ENCODE results near the gene CAND1.

The CAND1 gene

DNA sequence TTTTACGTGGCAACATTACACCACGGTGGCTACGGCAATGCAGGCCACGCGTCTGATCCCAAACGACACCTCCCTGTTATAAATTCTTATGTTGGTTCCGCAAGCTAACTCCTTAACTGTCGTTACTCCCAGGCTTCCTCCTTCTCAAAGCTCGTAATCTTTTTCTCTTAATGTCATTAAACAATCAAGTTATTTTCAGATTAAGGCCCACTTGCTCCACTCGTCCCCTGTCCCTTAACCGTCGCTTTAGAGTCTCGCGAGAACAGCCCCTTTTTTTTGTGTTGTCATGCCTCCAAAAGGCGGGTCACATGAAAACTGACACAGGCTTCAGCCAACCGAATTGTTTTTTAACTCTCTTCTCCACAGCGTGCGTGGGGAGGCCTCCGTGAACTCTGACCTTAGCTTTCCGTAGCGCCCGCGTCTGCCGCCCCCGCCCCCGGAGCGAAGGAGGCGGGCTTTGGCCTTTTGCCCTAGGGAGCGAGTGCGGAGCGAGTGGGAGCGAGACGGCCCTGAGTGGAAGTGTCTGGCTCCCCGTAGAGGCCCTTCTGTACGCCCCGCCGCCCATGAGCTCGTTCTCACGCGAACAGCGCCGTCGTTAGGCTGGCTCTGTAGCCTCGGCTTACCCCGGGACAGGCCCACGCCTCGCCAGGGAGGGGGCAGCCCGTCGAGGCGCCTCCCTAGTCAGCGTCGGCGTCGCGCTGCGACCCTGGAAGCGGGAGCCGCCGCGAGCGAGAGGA lies at the start of gene CAND1:
Gene CAND1, plus strand, starts transcription at position 463 of the 737 bp plus-strand sequence. CDS start 360 bp downstream, outside the sequence.
- DNase-seq, result peak; percentile 95

DNA sequence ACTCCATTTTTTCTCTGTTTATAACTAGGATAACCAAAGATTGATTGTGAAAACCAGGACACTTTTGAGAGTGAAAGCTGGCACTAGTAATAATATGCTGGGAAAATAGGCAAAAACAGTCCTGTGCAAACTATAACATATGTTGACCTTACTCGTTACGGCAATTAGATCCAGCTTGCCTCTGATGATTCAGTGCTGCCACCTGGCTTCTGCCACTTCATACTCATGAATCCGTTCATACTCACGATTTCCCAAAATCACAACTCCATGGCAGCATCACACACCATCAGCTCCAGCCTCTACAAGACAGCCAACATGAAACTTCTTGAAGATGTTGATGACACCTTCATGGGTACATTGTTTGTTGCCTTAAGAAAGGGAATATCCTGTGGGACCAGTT lies 49.1 kb upstream of the CAND1 start:
- peak; percentile 24 for DNase-seq

DNA sequence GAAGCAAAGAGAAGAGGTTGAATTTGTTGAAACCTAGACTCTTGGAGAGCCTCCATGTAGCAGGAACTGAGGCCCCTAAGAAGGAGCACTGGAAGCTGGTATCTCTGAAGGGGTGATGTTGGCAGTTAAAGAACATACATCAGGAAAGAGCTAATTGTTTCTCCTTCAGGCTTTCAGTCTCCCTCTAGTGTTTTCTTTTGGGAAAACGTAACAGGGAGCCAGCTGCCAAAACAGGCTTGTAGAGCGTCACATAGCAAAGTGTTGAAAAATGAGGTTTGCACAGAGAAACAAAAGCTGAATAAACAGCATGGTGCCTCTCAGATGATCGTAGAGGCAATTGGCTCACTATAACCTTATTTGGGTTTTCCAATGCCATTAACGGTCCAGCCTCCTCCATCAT lies 46.9 kb upstream of the CAND1 start:
- no peak for DNase-seq

DNA sequence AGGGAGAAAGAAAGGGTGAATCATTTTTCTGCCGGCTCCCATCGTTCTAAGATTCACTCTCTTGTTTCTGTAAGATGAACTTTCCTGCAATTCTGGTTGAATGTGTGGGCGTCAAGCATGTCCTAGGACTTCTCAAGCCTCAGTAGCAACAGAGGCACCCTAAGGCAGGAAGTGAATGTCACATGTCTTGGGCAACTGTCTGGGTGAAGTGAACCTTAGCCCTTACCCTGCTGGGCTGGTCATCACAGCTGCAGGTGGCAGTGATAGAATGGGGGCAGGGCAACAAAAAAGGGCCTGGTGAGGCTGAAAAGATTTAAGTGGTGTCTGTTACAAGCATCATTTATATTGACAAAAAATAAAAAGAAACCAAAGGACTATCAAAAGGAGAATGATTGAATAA lies 45.9 kb upstream of the CAND1 start:
- DNase-seq, result no peak

DNA sequence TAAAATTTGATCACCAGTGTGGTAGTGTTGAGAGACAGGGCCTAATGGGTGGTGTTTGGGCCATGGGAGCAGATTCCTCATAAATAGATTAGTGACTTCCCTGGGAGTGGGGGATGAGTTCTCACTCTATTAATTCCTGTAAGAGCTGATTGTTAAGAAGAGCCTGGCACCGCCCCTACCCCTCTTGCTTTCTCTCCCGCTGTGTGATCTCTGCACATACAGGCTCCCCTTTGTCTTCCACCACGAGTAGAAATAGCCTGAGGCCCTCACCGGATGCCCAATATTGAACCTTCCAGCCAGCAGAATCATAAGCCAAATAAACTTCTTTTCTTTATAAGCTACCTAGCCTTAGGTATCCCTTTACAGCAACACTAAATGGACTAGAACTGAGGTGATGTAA lies 31.9 kb upstream of the CAND1 start:
- no peak for DNase-seq

DNA sequence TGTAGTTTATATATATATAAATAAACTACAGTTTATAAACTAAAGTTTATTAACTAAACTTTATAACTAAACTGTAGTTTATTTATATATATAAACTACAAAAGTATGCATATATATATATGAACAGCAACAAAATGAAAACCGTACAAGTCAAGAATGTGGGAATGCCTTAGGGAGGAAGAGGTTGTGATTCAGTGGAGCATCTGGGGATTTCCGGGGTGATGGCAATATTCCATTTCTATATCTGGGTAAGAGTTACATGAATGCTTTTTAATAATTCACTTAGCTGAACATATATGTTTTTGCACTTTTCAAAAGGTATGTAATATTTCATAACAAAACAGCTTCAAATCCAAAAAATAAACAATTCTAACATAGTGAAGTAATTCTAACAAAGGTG lies 30.1 kb upstream of the CAND1 start:
- DNase-seq, result no peak

DNA sequence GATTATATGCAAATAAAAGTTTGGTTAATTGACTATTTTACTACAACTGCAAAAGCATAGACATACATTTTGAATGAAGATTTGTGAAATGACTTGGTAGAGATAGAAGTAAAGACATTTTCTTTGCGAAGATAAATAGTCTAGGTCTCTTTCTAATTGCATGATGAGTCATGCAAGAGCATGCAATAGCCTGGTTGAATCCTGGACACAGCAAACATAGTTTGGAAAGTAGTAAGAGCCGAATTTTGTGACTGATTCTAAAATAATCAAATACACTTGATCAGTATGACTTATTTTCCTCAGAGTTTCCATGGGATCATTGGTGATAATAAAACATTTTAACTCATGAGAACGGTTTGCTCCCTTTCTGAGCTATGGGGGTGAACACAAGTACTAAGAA lies 27.7 kb upstream of the CAND1 start:
- no peak for DNase-seq

DNA sequence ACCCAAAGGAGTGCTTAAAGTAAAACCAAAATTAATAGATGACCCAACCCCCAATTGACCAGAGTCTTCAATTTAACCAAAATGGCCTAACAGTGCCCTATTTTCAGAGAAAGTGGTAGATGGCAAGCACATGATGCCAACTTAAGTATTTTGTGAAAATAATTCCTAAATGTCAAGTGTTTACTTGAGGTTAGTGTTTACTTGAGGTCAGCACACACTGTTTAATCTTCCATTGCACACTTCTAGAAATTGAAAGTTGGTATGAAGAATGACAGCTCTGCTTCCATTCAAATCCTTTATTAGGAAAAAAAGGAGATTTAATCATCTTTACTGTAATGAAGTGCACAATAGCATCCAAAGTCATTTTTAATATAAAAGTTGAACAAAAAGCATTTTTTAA lies 25.9 kb upstream of the CAND1 start:
- DNase-seq, result no peak

DNA sequence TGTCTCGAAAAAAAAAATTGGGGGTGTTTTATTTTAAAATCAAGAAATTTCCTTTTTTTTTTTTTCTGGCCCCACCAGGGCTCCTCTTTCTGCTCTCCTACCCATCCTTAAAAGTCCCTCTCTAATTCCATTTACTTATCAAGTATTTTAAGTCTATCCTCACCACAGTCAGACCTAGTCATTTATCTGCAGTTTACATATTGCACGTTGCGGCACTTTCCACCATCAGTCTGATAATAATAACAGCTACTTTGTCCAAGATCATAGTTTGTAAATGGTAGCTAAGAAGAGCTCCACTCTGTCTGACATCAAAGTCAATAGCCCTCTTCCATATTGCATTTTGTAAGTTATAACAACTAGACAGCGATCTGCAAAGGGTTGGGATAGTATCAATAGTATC lies 23.6 kb upstream of the CAND1 start:
- no peak for DNase-seq

DNA sequence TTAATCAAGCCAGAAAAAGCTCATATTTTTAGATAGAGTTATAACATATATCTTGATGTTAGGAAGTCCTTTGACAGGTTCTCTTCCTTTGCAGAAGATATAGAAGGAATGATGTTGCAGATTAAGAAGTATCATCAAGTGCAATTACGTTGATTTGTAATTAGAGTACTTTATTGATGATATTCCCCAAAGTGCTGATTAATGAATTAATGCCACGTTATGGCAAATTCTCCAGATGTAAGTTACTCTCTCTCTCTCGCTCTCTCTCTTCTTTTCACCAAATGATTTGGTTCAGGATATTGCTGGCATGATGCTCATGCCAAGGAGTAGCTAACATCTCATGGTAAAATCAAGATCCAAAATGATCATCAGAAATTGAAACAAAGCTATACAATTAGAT lies 18.1 kb upstream of the CAND1 start:
- no peak for DNase-seq

DNA sequence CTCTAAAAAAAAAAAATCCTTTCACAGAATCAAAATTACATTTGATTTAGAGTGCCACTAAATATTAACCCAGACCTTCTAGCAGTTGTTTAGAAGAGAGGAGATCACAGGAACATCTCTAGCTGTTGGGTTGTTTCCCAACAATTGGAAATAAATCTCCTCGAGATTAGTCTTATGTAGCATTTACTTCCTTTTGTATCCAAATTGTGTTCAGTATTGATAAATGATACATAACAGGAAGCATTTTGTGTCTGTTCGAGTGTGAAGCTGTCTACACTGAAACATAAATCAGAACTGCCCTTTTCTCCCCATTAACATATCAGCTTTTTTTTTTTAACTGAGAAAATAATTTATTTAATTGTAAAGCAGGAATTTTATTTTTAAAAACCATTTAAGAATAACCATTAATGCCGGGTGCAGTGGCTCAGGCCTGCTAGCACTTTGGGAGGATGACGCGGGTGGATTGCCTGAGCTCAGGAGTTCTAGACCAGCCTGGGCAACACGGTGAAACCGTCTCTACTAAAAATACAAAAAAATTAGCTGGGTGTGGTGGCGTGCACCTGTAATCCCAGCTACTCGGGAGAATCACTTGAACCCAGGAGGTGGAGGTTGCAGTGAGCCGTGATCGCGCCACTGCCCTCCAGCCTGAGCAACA lies 14.7 kb upstream of the CAND1 start:
- DNase-seq, result no peak

DNA sequence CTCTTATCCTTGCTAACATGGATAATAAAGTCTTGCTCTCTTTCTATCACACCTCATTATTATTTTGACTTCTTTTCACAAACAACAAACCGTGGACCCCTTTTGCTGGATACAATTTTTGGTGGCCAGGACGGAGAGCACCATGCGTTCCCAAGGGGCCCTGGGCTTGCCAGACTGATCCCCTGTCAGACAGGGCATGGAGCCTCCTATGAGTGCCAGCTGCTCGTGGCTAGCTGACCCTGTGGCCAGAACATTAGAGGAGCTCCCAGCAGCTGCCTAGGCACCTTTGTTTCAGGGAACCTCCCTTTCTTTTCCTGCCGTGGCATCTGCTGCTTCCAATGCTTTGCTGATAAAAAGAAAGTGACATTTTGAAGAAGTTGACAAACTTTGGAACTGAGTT lies 12.5 kb upstream of the CAND1 start:
- DNase-seq, result no peak

DNA sequence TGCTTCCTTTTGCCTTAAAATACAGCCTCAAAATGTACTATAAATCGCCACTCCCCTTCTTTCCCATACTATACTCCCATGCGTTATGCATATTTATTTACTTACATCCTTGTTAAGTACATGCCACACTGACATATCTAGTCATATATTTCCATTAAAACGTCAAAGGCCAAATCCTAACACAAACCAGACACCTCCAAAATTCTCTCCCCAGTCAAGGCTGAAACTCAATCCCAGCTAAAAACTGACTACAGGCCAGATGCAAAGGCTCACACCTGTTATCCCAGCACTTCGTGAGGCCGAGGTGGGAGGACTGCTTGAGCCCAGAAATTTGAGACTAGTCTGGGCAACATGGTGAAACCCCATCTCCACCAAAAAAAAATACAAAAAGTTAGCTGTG lies 5.7 kb upstream of the CAND1 start:
- DNase-seq, result no peak

DNA sequence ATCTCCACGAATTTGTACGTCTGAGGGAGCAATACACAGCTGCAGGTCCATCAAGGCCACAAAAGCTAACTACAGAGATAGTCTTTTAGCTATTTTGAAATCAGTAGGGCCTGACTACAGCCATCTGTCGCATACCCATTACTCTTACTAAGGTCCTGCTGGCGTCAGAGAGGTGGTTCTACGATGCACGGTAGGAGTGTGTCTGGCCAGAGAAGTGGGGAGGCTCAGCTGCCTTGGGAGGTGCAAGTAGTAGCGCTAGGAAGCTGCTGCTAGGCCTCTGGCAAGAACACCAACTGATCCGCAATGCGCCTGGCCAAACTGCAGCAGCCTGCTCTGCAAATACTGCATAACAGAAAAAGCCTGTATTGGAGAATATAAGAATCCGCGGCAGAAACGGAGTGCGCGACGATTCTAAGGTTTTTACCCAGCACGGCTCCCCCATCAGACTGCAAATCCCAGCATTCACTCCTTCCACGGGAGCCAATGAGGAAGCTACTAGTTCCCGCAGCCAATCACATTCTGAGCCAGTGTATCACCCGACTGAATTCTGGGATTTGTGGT lies 743 bp upstream of the CAND1 start:
- peak; percentile 96 for DNase-seq

DNA sequence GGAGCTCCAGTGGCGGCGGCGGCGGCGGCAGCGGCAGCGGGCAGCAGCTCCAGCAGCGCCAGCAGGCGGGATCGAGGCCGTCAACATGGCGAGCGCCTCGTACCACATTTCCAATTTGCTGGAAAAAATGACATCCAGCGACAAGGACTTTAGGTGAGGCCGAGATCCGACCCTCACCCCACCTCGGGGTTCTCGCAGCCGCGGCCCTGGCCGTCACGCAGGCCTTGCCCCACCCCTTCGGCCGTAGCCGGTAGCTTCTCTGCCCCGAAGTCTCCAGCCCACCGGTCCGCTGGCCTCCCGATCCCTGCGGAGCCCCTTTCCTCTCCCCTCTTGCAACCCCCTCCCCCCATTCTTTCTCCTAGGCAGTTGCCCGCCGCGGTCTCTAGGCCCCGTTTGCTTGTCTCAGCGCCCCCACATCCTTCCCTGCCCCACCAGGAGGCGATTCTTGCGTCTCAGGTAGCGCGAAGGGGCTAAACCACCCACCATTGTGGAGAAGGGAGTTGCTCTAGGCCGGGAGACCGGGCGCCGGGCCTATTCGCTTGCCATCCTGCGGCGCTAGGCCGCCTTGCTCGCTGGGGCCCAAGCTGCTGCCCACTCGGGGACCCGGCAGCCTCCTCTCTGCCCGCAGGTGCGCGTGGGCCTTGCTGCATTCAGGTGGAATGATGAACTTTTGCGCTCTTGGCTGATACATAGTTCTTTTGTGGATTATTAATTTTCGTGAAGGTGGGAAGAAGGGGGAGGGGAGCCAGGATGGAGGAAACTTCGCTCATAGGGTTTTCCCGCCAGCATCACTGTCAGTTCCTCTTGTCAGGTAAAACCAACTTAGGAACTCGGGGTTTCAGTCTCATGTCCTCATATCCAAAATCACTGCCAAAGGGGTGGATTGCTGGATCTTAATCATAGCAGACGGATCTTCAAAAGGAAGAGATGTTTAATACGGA lies 745 bp downstream of the CAND1 start:
- DNase-seq, result no peak

DNA sequence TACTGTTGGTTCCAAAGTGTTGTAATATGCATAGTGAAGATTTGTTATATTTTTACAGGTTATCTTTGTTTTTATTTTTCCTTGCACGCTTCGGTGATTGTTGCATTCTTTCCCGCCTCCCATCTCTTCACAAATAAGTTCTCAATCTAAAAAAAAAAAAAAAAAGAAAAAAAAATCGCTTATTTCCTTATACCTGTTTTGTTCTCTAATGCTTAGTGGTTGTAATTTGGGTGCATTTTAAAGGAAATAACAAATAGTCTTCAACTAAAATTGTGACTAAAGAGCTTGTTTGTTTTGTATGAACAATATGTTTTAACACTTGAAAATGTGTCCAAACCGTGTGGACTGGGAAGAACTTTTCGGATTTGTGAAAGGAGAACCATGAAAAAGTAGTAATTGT lies 1.5 kb downstream of the CAND1 start:
- no peak for DNase-seq

DNA sequence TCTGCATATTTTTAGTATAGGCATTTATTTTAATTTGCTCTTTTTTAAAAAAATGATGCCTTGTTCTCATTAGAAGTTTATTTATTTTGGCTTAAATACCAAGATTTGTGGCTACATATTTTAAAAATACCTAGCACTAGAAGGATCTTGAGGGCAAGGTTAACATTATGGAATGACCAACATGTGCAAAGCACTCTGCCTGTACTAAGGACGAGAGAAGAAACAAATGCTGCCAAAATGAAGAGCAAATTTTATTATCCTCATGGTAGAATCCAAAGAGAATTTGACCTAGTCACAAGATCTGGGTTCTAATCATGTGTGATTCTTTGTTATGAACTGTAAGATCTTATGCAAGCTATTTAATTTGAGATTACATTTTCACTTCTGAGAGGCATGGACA lies 2.8 kb downstream of the CAND1 start:
- no peak for DNase-seq

DNA sequence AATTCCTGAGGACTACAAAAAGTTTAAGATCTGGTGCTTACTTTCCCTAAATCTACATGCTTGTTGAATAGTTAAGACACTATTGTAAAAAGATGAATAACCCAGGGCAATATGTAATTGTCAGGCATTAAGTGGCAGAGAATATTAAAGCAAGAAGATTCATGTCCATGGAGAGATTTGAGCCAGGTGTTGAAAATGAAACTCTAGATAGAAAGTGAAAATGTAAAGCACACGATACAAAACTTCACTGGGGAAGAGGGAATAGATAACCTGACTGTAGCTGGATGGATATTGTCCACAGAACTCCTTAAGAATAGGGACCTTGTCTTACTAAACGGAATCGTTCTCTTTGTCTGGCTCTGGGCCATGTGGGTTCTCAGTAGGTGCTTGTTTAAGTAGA lies 5.0 kb downstream of the CAND1 start:
- DNase-seq, result no peak

DNA sequence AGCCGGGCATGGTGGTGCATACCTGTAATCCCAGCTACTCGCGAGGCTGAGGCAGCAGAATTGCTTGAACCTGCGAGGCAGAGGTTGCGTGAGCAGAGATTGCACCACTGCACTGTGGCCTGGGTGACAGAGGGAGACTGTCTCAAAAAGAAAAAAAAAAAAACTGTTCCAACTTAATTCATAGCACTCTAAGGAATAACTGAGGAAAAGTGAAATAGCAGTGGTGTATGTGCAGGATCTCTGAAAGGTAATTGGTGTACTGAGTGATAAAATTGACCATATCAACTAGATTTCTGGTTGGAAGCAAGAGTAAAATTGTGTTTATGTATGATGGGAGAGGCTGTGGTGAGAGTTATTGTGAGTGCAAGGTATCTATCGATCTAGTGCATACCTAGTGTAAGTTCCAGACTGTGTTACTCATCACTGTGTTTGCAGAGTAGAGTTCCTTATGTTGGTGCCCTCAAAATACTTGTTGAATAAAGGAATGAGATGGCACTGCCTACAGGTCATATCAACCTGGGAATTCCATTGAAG lies 6.3 kb downstream of the CAND1 start:
- DNase-seq, result no peak

DNA sequence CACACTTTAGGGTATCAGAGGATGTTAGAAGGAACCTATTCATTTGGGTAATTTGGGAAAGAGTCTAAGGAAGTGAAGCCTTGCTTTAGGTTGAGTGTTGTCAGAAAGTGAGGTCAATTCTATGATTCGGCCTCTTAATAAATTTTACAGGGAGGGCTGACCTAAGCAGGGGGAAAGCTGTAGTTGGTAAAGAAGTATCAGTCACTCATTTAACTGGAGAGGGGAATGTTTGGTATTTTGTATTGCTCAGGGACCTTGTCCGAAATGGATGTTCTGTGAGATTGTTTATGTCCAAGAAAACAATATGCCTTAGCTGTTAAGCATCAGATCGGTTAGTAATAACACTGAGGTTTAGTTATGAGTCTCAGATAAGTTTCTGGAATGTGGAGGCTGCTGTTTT lies 7.3 kb downstream of the CAND1 start:
- DNase-seq, result no peak

DNA sequence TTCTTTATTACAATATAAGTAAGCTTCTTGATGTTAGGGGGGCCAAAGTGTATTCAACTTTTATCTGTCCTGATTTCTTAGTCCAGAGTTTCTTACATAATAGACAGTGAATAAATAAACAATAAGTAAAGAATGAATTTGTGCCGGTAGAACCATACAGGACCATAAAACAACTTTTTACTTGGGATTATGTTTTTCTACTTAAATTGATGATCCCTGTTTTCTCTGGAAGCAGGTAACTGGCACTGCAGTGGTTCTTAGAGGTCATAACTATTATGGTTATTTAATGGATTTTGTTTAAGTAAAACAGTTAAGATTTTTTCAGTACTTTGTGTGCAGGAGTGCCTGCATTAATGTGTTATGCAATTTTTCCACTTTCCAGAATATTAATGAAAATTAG lies 10.5 kb downstream of the CAND1 start:
- no peak for DNase-seq

DNA sequence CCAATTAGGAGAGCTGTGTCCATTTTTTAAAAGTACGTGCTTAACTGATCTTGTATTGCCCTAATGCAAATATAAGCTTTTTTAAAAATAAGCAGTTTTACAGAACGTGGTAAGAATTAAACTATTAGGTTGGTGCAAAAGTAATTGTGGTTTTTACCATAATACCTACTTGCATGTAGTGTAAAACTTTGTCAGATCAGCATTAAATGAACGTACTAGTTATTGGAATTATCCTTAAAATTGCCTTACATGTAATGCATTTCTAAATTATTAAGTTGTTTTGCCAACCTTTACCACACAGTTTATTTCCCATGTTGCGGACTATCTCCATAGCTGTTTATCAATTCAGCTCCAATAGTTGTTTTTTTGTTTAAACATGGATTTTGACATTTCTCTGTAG lies 10.9 kb downstream of the CAND1 start:
- no peak for DNase-seq

DNA sequence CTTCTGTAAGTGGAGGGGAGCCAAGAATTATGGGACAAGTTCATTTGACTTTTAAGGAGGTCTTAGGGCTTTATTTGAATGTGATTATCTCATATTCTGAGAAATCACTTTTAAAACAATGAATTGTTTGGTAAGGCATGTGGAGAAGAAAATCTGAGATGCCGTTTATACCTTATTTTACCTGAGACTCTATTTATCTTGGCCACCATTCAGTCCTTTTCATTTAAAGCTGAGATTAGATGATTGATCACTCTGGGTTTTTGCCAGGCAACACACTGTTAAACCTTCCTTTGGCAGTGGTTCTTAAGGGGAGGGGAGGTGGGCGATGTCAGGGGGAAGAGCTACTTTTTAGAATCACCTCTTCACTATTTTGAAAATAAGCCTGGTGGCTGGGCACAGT lies 11.4 kb downstream of the CAND1 start:
- DNase-seq, result no peak

Measured in NCI-H1436 treated with DMSO at 0.1 percent for 48 hours (cell line).